NCI-H146 treated with DMSO at 0.1 percent for 48 hours (cell line): ENCODE results near the gene DPYD.

Experiments used
- DNase-seq: peaks from one replicate; lab custom pipeline; 2025; ENCODE audit not compliant: unreplicated experiment; lab: John Stamatoyannopoulos, UW

Gene DPYD

GRCh38 chr1:97907886-97908285, 12.9 kb downstream of the DPYD start:
- DNase-seq, result no peak

- no peak for DNase-seq
Measured at GRCh38 chr1:97906567-97907241, 14.1 kb downstream of the DPYD start.

GRCh38 chr1:97905141-97905940, 15.5 kb downstream of the DPYD start:
- DNase-seq, result no peak

DNA sequence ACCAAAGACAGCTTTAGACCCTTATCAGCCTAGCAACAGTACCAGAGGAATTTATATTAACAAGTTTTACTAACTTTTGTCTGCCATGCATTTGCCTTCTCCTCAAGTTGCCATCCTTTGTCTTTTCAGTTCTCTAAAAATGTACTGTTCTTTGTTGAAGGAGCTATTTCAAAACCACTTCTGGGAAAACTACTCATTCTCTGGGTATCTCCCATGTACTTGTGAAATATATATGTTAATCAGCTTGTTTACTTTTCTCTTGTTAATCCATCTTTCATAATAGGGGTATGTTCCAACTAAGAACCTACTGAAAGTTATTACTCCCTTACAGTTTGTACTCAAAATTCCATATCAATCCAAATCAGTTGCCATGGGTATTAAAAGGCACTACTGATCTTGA, 16.3 kb downstream of the DPYD start:
- DNase-seq, result no peak

- DNase-seq, result no peak
Measured at GRCh38 chr1:97903626-97904025, 17.2 kb downstream of the DPYD start.

DNA sequence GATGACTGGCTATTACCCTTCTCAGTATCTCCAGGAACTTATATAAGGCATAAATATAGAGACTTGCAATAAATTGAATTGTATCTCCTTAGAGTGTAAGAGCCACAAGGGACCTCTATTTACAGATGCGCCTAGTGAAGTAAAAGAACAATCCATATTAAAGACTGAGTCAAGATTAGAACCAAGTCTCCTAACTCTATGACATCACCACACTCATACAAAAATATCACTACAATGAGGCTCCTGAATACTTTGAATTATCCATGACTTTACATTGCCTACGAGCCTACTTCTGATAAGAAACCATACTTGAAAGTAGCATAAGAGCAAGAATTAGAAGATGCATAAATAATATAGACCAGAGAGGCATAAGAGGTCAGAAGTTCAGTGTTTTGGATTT, 18.8 kb downstream of the DPYD start:
- no peak for DNase-seq

DNA sequence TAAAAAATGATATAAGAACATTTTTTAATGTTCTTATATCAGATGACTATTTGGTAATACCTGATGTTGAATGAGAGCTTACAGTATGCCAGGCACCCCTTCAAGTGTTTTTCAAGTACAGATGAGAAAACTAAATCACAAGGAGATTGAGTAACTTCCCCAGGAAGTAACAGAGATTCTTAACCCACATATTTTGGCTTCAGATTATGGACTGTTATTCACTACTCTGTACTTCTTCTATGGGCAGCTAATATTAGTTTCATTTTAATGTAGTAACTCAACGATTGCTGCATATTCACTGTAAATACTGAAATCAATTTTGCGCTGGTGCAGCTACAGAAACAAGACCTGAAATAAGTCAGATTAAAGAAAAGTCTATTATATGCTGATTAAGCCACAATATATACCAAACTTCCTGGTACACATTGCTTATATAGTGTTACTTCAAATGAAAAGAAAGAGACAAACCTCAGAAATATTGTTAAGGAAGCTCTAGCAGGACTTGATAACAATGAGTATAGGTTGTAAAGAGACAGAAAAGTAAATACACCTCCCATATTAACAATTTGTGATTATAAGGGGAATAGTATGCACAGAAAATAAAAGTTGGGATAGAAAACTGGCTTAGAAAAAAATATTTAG, 19.7 kb downstream of the DPYD start:
- DNase-seq, result no peak

DNA sequence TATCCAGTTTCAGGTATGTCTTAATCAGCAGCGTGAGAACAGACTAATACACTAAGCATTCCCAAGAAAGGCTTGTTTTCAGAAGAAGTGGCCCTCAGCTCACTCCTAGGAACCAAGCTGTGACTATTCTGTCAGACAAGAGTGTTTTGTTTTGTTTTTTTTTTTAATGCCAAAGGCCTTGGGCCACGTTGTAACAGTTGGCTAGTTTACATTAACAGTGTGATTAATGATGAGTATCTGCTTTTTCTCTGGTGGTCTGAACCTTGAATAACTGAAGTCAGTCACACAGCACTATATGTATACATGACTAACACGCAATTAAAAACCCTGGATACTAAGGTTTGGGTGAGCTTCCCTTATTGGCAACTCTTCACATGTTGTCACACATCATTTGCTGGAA, 21.9 kb downstream of the DPYD start:
- no peak for DNase-seq

DNA sequence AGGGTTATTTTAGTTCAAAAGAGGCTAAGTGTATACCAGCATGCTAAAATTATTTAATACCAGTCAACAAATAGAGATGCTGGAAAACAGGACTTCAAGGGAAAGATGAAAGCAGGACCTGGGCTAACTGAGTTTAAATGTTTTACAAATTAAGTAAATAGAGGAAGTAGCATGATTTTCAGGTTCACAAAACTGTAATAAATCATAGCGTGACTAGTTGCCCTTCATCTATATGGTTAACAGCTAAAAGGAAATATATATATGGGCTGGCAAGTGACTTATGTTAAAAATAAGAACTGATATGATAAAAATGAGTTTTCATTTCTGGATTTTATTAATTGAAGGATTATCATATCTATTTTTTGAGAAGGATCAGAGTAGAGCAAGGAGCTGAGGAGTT, 25.6 kb downstream of the DPYD start:
- DNase-seq, result no peak

- no peak for DNase-seq
Measured at GRCh38 chr1:97893844-97894243, 27.0 kb downstream of the DPYD start.

DNA sequence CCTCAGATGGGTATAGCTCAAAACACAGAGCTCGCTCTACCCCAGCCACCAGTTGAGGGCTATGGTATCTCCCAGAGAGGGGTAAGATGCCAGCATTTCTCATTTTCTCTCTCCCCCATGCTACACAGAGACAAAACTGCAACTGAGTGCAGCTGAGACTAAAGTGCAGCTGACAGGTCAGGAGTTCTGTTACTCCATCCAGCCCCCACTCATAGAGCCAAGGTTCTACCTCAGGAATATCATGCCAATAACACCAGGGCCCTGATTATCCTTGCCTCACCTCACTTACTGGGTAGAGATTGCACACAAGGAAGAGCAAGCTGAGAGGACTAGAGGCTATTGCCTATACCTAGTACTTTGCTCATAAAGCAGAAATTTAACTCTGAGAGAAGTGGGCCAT, 34.6 kb downstream of the DPYD start:
- no peak for DNase-seq

DNA sequence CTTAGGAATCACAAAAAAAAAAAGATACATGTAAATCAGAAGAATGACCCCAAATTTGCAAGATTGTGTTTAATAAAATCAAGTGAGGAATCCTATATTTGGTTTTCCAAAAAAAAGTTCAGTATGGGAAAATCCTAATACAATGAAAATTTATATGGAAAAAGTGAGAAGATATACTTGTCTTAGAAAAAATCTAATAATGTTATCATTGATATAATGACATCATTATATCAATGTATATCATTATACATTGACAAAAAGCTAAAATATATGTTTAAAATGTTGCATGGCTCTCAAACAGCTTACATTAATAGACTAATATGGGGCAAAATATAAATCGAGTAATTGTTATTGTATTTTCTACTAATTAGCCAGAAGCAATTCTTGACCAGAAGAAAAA, 37.0 kb downstream of the DPYD start:
- no peak for DNase-seq

DNA sequence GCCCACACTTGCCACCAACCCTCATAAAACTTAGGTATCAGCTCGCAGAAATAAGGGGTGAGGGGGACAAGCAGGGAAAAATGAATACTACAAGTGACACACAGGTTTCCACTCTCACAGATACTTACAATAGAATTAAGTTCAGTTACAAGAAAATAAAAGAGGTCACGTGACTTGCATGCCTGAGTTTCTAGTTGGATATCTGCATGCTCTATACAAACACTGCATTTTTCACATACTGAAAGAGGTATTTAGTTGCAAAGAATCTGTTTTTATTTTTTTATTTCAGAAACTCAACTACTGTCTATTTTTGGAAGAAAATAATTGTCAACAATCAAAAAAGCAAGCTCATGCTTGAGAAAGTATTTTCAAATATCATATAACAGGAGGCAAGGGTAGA, 43.5 kb downstream of the DPYD start:
- DNase-seq, result no peak

GRCh38 chr1:97875996-97876395, 44.8 kb downstream of the DPYD start:
- no peak for DNase-seq

DNA sequence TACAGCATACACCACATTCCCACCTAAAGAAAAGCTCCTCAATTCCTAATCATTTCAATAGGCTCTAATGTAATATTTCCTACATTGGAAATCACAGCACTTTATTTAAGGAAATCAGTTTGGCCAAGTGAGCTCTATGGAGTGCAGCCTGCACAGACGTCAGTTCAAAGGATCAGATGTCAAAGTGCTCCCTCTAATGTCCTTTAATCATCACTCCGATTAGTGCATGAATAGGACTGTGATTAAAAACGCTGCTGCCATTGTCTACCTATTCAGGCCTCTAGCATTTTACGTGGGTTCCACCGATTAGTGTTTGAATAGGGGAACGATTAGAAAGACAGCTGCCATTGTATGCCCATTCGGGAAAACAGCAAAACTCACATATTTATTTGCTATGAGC, 50.2 kb downstream of the DPYD start:
- peak; percentile 79 for DNase-seq

GRCh38 chr1:97869441-97869840, 51.4 kb downstream of the DPYD start:
- DNase-seq, result no peak

DNA sequence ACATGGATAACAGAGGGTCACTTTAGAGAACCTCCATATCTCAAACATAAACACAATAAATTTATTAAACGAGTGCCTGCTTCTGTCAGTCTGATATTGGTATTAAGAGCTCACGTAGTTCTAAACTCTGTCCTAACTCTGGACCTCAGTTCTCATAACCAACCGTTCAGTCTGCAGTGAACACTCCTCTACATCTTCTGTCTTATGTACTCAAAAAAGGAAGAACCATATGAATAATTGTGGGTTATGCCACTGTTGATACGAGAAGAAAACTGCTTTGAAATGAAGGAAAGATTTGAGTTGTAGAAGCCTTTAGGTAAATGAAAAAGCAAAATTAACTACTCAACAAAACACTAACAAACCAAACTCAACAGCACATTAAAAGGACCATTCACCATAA, 53.7 kb downstream of the DPYD start:
- DNase-seq, result no peak

GRCh38 chr1:97864615-97865014, 56.2 kb downstream of the DPYD start:
- no peak for DNase-seq

DNA sequence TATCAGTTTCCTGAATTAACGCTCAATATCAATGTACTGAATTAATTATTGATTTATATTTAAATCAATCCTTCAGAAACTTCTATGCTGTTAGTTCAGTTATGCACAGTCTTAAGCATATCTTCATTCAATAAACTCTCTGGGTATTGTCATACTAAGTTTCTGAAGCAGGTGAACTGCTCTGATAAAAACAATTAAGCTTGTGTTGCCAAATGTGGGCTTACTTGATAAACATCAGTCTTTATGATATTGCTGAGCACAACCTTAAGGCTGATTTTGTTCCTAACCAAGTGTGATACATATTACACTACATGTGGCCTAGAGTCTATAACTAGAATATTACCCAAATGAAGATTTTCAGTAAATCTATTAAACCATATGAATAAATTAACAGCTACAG, 67.6 kb downstream of the DPYD start:
- DNase-seq, result no peak

DNA sequence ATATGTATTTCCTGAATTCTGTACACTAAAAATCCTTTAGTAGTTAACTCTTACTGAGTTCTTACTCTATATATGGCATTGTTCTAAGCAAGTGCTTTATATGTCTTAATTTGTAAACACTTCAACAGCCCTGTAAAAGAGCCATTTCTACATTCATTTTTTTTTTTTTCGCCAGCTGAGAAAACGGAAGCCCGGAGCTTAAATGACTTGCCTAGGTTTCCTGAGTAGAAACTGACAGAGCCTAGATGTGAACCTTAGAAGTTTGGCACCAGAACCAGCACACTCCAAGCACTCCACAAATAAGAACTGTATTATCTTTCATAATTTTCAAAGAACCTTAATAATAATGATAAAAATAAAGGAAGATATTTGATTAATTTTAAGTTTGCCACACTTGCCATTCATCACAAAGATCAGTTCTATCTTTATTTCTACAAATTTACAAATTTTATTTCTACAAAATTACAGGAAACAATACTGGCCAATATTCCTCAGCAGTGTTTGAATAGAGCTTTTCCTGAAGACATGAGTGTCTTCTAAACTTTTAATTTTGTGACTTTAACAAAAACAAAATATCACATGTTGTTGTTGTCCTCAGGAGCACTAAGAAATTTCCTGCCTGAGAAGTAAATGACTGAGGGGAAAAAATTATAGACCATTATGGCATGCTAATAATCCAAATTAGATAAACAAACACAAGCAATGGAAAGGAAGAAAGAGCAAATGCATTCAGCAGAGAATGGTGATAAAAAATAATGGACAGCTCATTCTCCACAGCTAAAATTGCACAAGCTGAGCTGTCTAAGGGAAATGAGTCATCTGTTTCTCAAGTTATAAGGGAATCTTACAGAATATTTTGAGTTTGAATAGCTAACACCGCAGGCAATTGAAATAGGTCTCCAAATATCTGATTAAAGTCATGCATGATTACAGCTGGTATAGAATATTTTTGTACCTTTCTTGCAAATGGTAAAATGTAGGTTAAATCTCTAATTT, 71.2 kb downstream of the DPYD start:
- DNase-seq, result no peak

DNA sequence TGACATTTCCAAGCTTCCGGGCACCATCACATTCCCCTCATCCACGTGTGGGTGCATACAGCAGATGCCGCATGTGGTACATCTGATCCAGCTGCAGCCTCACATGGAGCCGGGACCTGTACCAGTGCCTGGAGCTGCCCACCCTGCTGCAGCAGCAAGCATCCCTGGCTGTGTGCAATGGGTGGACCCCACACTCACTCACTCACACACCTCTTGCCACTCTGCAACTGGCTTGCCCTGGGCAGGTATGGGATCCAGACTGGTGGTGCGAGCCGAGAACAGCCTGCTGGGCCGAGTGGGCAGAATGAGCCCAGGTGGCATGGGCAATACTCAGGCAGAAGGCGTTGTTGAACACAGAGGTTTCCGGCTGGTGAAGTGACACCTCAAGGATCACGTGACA, 75.0 kb downstream of the DPYD start:
- DNase-seq, result no peak
